Activated T-helper 1 cell treated with anti-CD3 and anti-CD28 coated beads, Interleukin-12 subunit alpha, Interleukin-12 subunit beta, Interleukin-2, Interleukin-4 antibody, amounts not matched to agents 30 ng/mL and 10 ng/mL and 1 ng/mL, durations not matched to agents 14 hours and 24 hours and 36 hours (primary cell): Measurements from ENCODE around the gene SPOCK1. TPM values are rescaled to one million over a fixed set of nuclear protein-coding genes. Genes with fewer than 3 reads are reported as not detected.

Source experiments
- DNase-seq: peaks from one replicate; pipeline ENCODE4 v3.0.0; 2021; ENCODE audit warnings: low spot score
- H3K27ac Mint-ChIP-seq: one replicate; pipeline ENCODE4 v1.8.0; 2021; ENCODE audit warnings: mild to moderate bottlenecking, mixed read lengths
- H3K27me3 Mint-ChIP-seq: one replicate; pipeline ENCODE4 v1.8.0; 2022; ENCODE audit warnings: mild to moderate bottlenecking, moderate library complexity, mixed read lengths; ENCODE audit not compliant: insufficient read depth
- H3K36me3 Mint-ChIP-seq: one replicate; pipeline ENCODE4 v1.8.0; 2021; ENCODE audit warnings: low read depth, mixed read lengths
- H3K4me1 Mint-ChIP-seq: one replicate; pipeline ENCODE4 v1.8.0; 2021; ENCODE audit warnings: low read depth, mixed read lengths
- H3K4me3 Mint-ChIP-seq: one replicate; pipeline ENCODE4 v1.8.0; 2021; ENCODE audit warnings: mild to moderate bottlenecking, moderate library complexity, mixed read lengths
- H3K9me3 Mint-ChIP-seq: one replicate; pipeline ENCODE4 v1.8.0; 2021; ENCODE audit warnings: mixed read lengths
- intact Hi-C: fragments of 100-400 bp; cut with micrococcal nuclease; formaldehyde crosslinking; loops from one replicate; pipeline ENCODE4 v1.15.1; 2024
- total RNA-seq: library from RNA; stranded (reverse); gene quantifications from 2 replicates; pipeline ENCODE4 v1.2.3, GENCODE V29; 2022

The SPOCK1 gene
- total RNA-seq, 1 donor from 2014 or later = not detected

- no peaks in the 10 kb centered on the region for H3K36me3 Mint-ChIP-seq
- H3K27ac Mint-ChIP-seq = no peak overlapping the region
- no peak for DNase-seq
- H3K27me3 Mint-ChIP-seq = no peaks in the 10 kb centered on the region
- H3K4me1 Mint-ChIP-seq = no peaks in the 10 kb centered on the region
- intact Hi-C loops = no loop called here
- no peak overlapping the region for H3K4me3 Mint-ChIP-seq
- H3K9me3 Mint-ChIP-seq = no peaks in the 10 kb centered on the region
These were observed 219.4 kb downstream of the SPOCK1 start for GRCh38 chr5:137279521-137280231.

- Mint-ChIP-seq H3K4me3 (no peak overlapping the region), H3K27me3 (no peaks in the 10 kb centered on the region), H3K27ac (no peak overlapping the region)
These were observed 220.7 kb downstream of the SPOCK1 start for GRCh38 chr5:137278476-137278875.

GRCh38 chr5:137275083-137275482, 224.0 kb downstream of the SPOCK1 start:
- Mint-ChIP-seq H3K4me3 (no peak overlapping the region), H3K27me3 (no peaks in the 10 kb centered on the region), H3K36me3 (no peaks in the 10 kb centered on the region), H3K4me1 (no peaks in the 10 kb centered on the region), H3K9me3 (no peaks in the 10 kb centered on the region), H3K27ac (no peak overlapping the region)
- intact Hi-C loops = no loop called here
- DNase-seq = no peak

More at GRCh38 chr5:137278476-137278875, 220.7 kb downstream of the SPOCK1 start:
- H3K9me3 Mint-ChIP-seq = no peaks in the 10 kb centered on the region
- no peaks in the 10 kb centered on the region for H3K4me1 Mint-ChIP-seq
- DNase-seq = no peak
- no peaks in the 10 kb centered on the region for H3K36me3 Mint-ChIP-seq
- intact Hi-C loops = no loop called here

GRCh38 chr5:137273511-137273910, 225.6 kb downstream of the SPOCK1 start:
- Mint-ChIP-seq H3K4me1 (no peaks in the 10 kb centered on the region), H3K36me3 (no peaks in the 10 kb centered on the region), H3K27ac (no peak overlapping the region), H3K4me3 (no peak overlapping the region), H3K9me3 (no peaks in the 10 kb centered on the region), H3K27me3 (no peaks in the 10 kb centered on the region)
- DNase-seq = no peak
- intact Hi-C loops = no loop called here

- no peaks in the 10 kb centered on the region for H3K9me3 Mint-ChIP-seq
- H3K4me1 Mint-ChIP-seq = no peaks in the 10 kb centered on the region
- no peaks in the 10 kb centered on the region for H3K36me3 Mint-ChIP-seq
- DNase-seq = no peak
- H3K27me3 Mint-ChIP-seq = no peaks in the 10 kb centered on the region
- no peak overlapping the region for H3K27ac Mint-ChIP-seq
- intact Hi-C loops = no loop called here
- no peak overlapping the region for H3K4me3 Mint-ChIP-seq
These were observed 226.3 kb downstream of the SPOCK1 start for GRCh38 chr5:137272831-137273230.

- Mint-ChIP-seq H3K27me3 (peaks cover 4% of the 10 kb centered on the region), H3K4me1 (no peaks in the 10 kb centered on the region), H3K27ac (no peak overlapping the region), H3K9me3 (no peaks in the 10 kb centered on the region), H3K4me3 (no peak overlapping the region), H3K36me3 (no peaks in the 10 kb centered on the region)
- DNase-seq = no peak
- intact Hi-C loops = no loop called here
These were observed 229.2 kb downstream of the SPOCK1 start for GRCh38 chr5:137269946-137270345.

GRCh38 chr5:137269274-137269673, 229.9 kb downstream of the SPOCK1 start:
- H3K4me3 Mint-ChIP-seq = no peak overlapping the region
- no peaks in the 10 kb centered on the region for H3K9me3 Mint-ChIP-seq
- no peak overlapping the region for H3K27ac Mint-ChIP-seq
- intact Hi-C loops = no loop called here
- H3K36me3 Mint-ChIP-seq = no peaks in the 10 kb centered on the region
- H3K4me1 Mint-ChIP-seq = no peaks in the 10 kb centered on the region
- DNase-seq = no peak
- peaks cover 4% of the 10 kb centered on the region for H3K27me3 Mint-ChIP-seq

GRCh38 chr5:137268646-137269045, 230.5 kb downstream of the SPOCK1 start:
- H3K4me3 Mint-ChIP-seq = no peak overlapping the region
- H3K36me3 Mint-ChIP-seq = no peaks in the 10 kb centered on the region
- peaks cover 4% of the 10 kb centered on the region for H3K27me3 Mint-ChIP-seq
- DNase-seq = no peak
- H3K4me1 Mint-ChIP-seq = no peaks in the 10 kb centered on the region
- H3K27ac Mint-ChIP-seq = no peak overlapping the region
- intact Hi-C loops = no loop called here
- no peaks in the 10 kb centered on the region for H3K9me3 Mint-ChIP-seq

- DNase-seq = no peak
- Mint-ChIP-seq H3K4me1 (no peaks in the 10 kb centered on the region), H3K27me3 (peaks cover 4% of the 10 kb centered on the region), H3K9me3 (no peaks in the 10 kb centered on the region), H3K27ac (no peak overlapping the region), H3K36me3 (no peaks in the 10 kb centered on the region), H3K4me3 (no peak overlapping the region)
- intact Hi-C loops = no loop called here
These were observed 232.9 kb downstream of the SPOCK1 start for GRCh38 chr5:137266186-137266585.

- no peaks in the 10 kb centered on the region for H3K9me3 Mint-ChIP-seq
- no peak overlapping the region for H3K27ac Mint-ChIP-seq
- H3K4me1 Mint-ChIP-seq = no peaks in the 10 kb centered on the region
- H3K4me3 Mint-ChIP-seq = no peak overlapping the region
- H3K27me3 Mint-ChIP-seq = peaks cover 4% of the 10 kb centered on the region
- no peak for DNase-seq
- intact Hi-C loops = no loop called here
- H3K36me3 Mint-ChIP-seq = no peaks in the 10 kb centered on the region
These were observed 233.7 kb downstream of the SPOCK1 start for GRCh38 chr5:137265457-137265856.

- Mint-ChIP-seq H3K4me1 (no peaks in the 10 kb centered on the region), H3K9me3 (no peaks in the 10 kb centered on the region), H3K27ac (no peak overlapping the region), H3K4me3 (no peak overlapping the region), H3K27me3 (peaks cover 4% of the 10 kb centered on the region), H3K36me3 (no peaks in the 10 kb centered on the region)
- no peak for DNase-seq
- intact Hi-C loops = no loop called here
These were observed 234.6 kb downstream of the SPOCK1 start for GRCh38 chr5:137264573-137264972.

GRCh38 chr5:137264041-137264440, 235.1 kb downstream of the SPOCK1 start:
- intact Hi-C loops = no loop called here
- Mint-ChIP-seq H3K27ac (no peak overlapping the region), H3K36me3 (no peaks in the 10 kb centered on the region), H3K9me3 (no peaks in the 10 kb centered on the region), H3K4me3 (no peak overlapping the region), H3K27me3 (peaks cover 4% of the 10 kb centered on the region), H3K4me1 (no peaks in the 10 kb centered on the region)
- DNase-seq = no peak

- H3K9me3 Mint-ChIP-seq = no peaks in the 10 kb centered on the region
- DNase-seq = no peak
- intact Hi-C loops = no loop called here
- no peaks in the 10 kb centered on the region for H3K4me1 Mint-ChIP-seq
- H3K4me3 Mint-ChIP-seq = no peak overlapping the region
- H3K36me3 Mint-ChIP-seq = no peaks in the 10 kb centered on the region
- H3K27ac Mint-ChIP-seq = no peak overlapping the region
- H3K27me3 Mint-ChIP-seq = peaks cover 4% of the 10 kb centered on the region
These were observed 235.6 kb downstream of the SPOCK1 start for GRCh38 chr5:137263371-137264005.
